HFF-Myc (cell line): ENCODE data around the gene PCYOX1L.
A peak's percentile ranks its signal among the peaks of the same experiment; 100 is the strongest.

Experiments used
- DNase-seq: peaks from one replicate; pipeline ENCODE4 v3.0.0-alpha.2; 2011; ENCODE audit warnings: low read depth; ENCODE audit errors: extremely low read depth
- H3K4me3 ChIP-seq: replicated peaks from 2 replicates; pipeline ENCODE4 v1.5.1; 2011; ENCODE audit warnings: low read depth, mild to moderate bottlenecking, control low read depth, low read length
- CTCF ChIP-seq: IDR thresholded peaks from 2 replicates; pipeline ENCODE4 v1.5.1; 2012; ENCODE audit warnings: mild to moderate bottlenecking, low read depth, low read length, control low read depth; ENCODE audit errors: missing control alignments

Gene PCYOX1L

GRCh38 chr5:149365418-149365817 is 7.6 kb downstream of the PCYOX1L start:
- H3K4me3 ChIP-seq: no peak overlapping the region
- no peak for TF ChIP-seq CTCF
- DNase-seq: no peak

GRCh38 chr5:149366169-149366729 is 8.4 kb downstream of the PCYOX1L start:
- TF ChIP-seq CTCF: no peak
- no peak overlapping the region for H3K4me3 ChIP-seq
- DNase-seq: no peak

GRCh38 chr5:149367249-149367971 is 9.6 kb downstream of the PCYOX1L start:
- no peak overlapping the region for H3K4me3 ChIP-seq
- peak; percentile 96 for TF ChIP-seq CTCF
- peak; percentile 69 for DNase-seq

- H3K4me3 ChIP-seq: no peak overlapping the region
- DNase-seq: no peak
- TF ChIP-seq CTCF: no peak
Measured at GRCh38 chr5:149367972-149368645, 10.3 kb downstream of the PCYOX1L start.

GRCh38 chr5:149370878-149371277 is 13.0 kb downstream of the PCYOX1L start:
- no peak for DNase-seq
- H3K4me3 ChIP-seq: no peak overlapping the region
- TF ChIP-seq CTCF: no peak

- H3K4me3 ChIP-seq: no peak overlapping the region
- DNase-seq: no peak
- TF ChIP-seq CTCF: peak; percentile 83
Measured at GRCh38 chr5:149371296-149371962, 13.6 kb downstream of the PCYOX1L start.
